ENCODE data around the gene TLE5.
A peak's percentile ranks its signal among the peaks of the same experiment; 100 is the strongest.
"Not testable (repeated sequence)": the region's sequence is repeated elsewhere in the genome, so short reads cannot be mapped to it uniquely, and the experiment has no call there.

The TLE5 gene

GRCh38 chr19:3058009-3058820 is 4.1 kb downstream of the TLE5 start:
- H3K27me3 ChIP-seq (ENCODE audit: control insufficient read depth, insufficient read depth, low read length): no peaks in the 10 kb centered on the region
- H3K4me1 ChIP-seq (ENCODE audit: control insufficient read depth, insufficient read depth, low read length): peaks cover 26% of the 10 kb centered on the region
- H3K4me2 ChIP-seq (ENCODE audit: low read length): no peak overlapping the region
- peaks cover 61% of the 10 kb centered on the region for H3K36me3 ChIP-seq (ENCODE audit: insufficient read depth, low read length)
- H3K9me3 ChIP-seq (replicated peaks; ENCODE audit: low read length): no peaks in the 10 kb centered on the region
- no peak overlapping the region for H3K4me3 ChIP-seq (ENCODE audit: low read length)
- H3K9ac ChIP-seq (ENCODE audit: low read depth, low read length): no peak overlapping the region

GRCh38 chr19:3057275-3057714 is 5.0 kb downstream of the TLE5 start:
- H3K4me3 ChIP-seq (ENCODE audit: low read length): no peak overlapping the region
- H3K36me3 ChIP-seq (ENCODE audit: insufficient read depth, low read length): peaks cover 69% of the 10 kb centered on the region
- no peaks in the 10 kb centered on the region for H3K27me3 ChIP-seq (ENCODE audit: control insufficient read depth, insufficient read depth, low read length)
- peaks cover 21% of the 10 kb centered on the region for H3K4me1 ChIP-seq (ENCODE audit: control insufficient read depth, insufficient read depth, low read length)
- H3K9ac ChIP-seq (ENCODE audit: low read depth, low read length): peak overlapping the region; percentile 35
- H3K4me2 ChIP-seq (ENCODE audit: low read length): peak overlapping the region; percentile 32
- no peaks in the 10 kb centered on the region for H3K9me3 ChIP-seq (replicated peaks; ENCODE audit: low read length)

GRCh38 chr19:3056417-3057088 is 5.7 kb downstream of the TLE5 start:
- Histone ChIP-seq H3K4me2 (ENCODE audit: low read length) (no peak overlapping the region), H3K9ac (ENCODE audit: low read depth, low read length) (no peak overlapping the region), H3K4me3 (ENCODE audit: low read length) (no peak overlapping the region), H3K27me3 (ENCODE audit: control insufficient read depth, insufficient read depth, low read length) (no peaks in the 10 kb centered on the region), H3K36me3 (ENCODE audit: insufficient read depth, low read length) (peaks cover 72% of the 10 kb centered on the region), H3K4me1 (ENCODE audit: control insufficient read depth, insufficient read depth, low read length) (peaks cover 21% of the 10 kb centered on the region), H3K9me3 (replicated peaks; ENCODE audit: low read length) (no peaks in the 10 kb centered on the region)

- no peak overlapping the region for H3K4me2 ChIP-seq (ENCODE audit: low read length)
- no peak overlapping the region for H3K9ac ChIP-seq (ENCODE audit: low read depth, low read length)
- peaks cover 18% of the 10 kb centered on the region for H3K4me1 ChIP-seq (ENCODE audit: control insufficient read depth, insufficient read depth, low read length)
- peaks cover 72% of the 10 kb centered on the region for H3K36me3 ChIP-seq (ENCODE audit: insufficient read depth, low read length)
- no peaks in the 10 kb centered on the region for H3K9me3 ChIP-seq (replicated peaks; ENCODE audit: low read length)
- H3K27me3 ChIP-seq (ENCODE audit: control insufficient read depth, insufficient read depth, low read length): no peaks in the 10 kb centered on the region
- H3K4me3 ChIP-seq (ENCODE audit: low read length): no peak overlapping the region
Observed at GRCh38 chr19:3055741-3056416, 6.4 kb downstream of the TLE5 start.

GRCh38 chr19:3054972-3055740 is 7.1 kb downstream of the TLE5 start:
- H3K27me3 ChIP-seq (ENCODE audit: control insufficient read depth, insufficient read depth, low read length): no peaks in the 10 kb centered on the region
- no peaks in the 10 kb centered on the region for H3K9me3 ChIP-seq (replicated peaks; ENCODE audit: low read length)
- H3K36me3 ChIP-seq (ENCODE audit: insufficient read depth, low read length): peaks cover 68% of the 10 kb centered on the region
- H3K4me3 ChIP-seq (ENCODE audit: low read length): no peak overlapping the region
- no peak overlapping the region for H3K9ac ChIP-seq (ENCODE audit: low read depth, low read length)
- no peak overlapping the region for H3K4me2 ChIP-seq (ENCODE audit: low read length)
- peaks cover 12% of the 10 kb centered on the region for H3K4me1 ChIP-seq (ENCODE audit: control insufficient read depth, insufficient read depth, low read length)

GRCh38 chr19:3054265-3054971 is 7.9 kb downstream of the TLE5 start:
- Histone ChIP-seq H3K27me3 (ENCODE audit: control insufficient read depth, insufficient read depth, low read length) (no peaks in the 10 kb centered on the region), H3K4me1 (ENCODE audit: control insufficient read depth, insufficient read depth, low read length) (peaks cover 12% of the 10 kb centered on the region), H3K4me3 (ENCODE audit: low read length) (no peak overlapping the region), H3K9me3 (replicated peaks; ENCODE audit: low read length) (no peaks in the 10 kb centered on the region), H3K9ac (ENCODE audit: low read depth, low read length) (no peak overlapping the region), H3K4me2 (ENCODE audit: low read length) (no peak overlapping the region), H3K36me3 (ENCODE audit: insufficient read depth, low read length) (peaks cover 61% of the 10 kb centered on the region)

- Histone ChIP-seq H3K4me3 (ENCODE audit: low read length) (no peak overlapping the region), H3K4me2 (ENCODE audit: low read length) (no peak overlapping the region), H3K27me3 (ENCODE audit: control insufficient read depth, insufficient read depth, low read length) (no peaks in the 10 kb centered on the region), H3K4me1 (ENCODE audit: control insufficient read depth, insufficient read depth, low read length) (peaks cover 12% of the 10 kb centered on the region), H3K9me3 (replicated peaks; ENCODE audit: low read length) (no peaks in the 10 kb centered on the region), H3K36me3 (ENCODE audit: insufficient read depth, low read length) (peaks cover 56% of the 10 kb centered on the region), H3K9ac (ENCODE audit: low read depth, low read length) (no peak overlapping the region)
Observed at GRCh38 chr19:3053780-3054179, 8.5 kb downstream of the TLE5 start.

GRCh38 chr19:3053218-3053621 is 9.1 kb downstream of the TLE5 start:
- peaks cover 50% of the 10 kb centered on the region for H3K36me3 ChIP-seq (ENCODE audit: insufficient read depth, low read length)
- H3K9ac ChIP-seq (ENCODE audit: low read depth, low read length): no peak overlapping the region
- no peak overlapping the region for H3K4me2 ChIP-seq (ENCODE audit: low read length)
- H3K4me3 ChIP-seq (ENCODE audit: low read length): no peak overlapping the region
- H3K27me3 ChIP-seq (ENCODE audit: control insufficient read depth, insufficient read depth, low read length): no peaks in the 10 kb centered on the region
- no peaks in the 10 kb centered on the region for H3K9me3 ChIP-seq (replicated peaks; ENCODE audit: low read length)
- H3K4me1 ChIP-seq (ENCODE audit: control insufficient read depth, insufficient read depth, low read length): peaks cover 12% of the 10 kb centered on the region

- H3K4me2 ChIP-seq (ENCODE audit: low read length); H3K4me3 ChIP-seq (ENCODE audit: low read length); H3K9me3 ChIP-seq (replicated peaks; ENCODE audit: low read length); H3K9ac ChIP-seq (ENCODE audit: low read depth, low read length); H3K4me1 ChIP-seq (ENCODE audit: control insufficient read depth, insufficient read depth, low read length); H3K27me3 ChIP-seq (ENCODE audit: control insufficient read depth, insufficient read depth, low read length): not testable (repeated sequence)
- peaks cover 26% of the 10 kb centered on the region for H3K36me3 ChIP-seq (ENCODE audit: insufficient read depth, low read length)
Observed at GRCh38 chr19:3050016-3050415, 12.3 kb downstream of the TLE5 start.

GRCh38 chr19:3049089-3049488 is 13.2 kb downstream of the TLE5 start:
- Histone ChIP-seq H3K4me2 (ENCODE audit: low read length) (no peak overlapping the region), H3K4me1 (ENCODE audit: control insufficient read depth, insufficient read depth, low read length) (peaks cover 4% of the 10 kb centered on the region), H3K9me3 (replicated peaks; ENCODE audit: low read length) (no peaks in the 10 kb centered on the region), H3K27me3 (ENCODE audit: control insufficient read depth, insufficient read depth, low read length) (no peaks in the 10 kb centered on the region), H3K36me3 (ENCODE audit: insufficient read depth, low read length) (peaks cover 17% of the 10 kb centered on the region), H3K4me3 (ENCODE audit: low read length) (no peak overlapping the region), H3K9ac (ENCODE audit: low read depth, low read length) (no peak overlapping the region)
